Measurements from ENCODE around the gene SMIM29.

DNA sequence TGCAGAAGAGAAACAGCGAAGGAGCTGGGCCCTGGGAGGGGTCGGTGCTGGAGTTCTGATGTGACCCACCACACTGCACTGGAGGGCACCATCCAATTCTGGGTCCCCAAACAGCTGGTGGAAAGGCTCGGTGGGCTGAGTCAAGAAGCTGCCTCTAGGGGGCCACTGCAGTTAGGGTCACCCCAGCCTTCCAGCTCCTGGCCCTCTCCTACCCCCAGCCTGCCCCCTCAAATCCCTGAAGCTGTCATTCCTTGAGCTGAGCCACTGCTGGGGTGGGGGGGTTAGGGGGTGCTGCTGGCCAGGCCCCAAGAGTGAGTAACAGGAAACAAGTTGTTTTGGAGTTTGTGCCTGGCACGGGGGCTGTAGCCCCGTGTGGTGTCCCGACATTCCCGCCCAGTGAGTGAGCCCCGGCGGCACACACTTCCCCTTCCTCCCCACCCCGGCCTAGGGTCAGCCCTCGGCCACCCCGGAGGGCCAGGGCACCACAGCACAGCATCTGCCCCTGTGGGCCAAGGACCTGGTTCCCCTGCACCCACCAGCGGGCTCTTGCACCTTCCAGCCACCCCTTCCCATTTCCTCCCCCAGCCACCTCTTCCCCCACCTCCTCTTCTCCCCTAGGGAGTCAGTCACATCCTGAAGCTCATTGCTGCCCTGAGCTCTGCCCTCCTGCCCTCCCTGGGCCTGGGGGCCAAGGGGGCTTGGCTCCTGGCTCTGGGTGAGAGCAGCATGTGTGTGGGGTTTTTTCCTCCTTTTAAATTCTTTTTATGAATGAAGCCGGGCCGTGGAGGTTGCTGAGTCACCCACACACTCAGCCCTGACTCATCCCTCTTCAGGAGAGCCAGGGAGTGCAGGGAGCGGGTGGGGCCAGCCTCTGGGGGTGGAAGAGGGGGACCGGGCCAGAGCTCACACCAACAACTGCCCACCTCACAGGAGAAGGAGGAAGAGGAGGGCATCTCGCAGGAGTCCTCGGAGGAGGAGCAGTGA is 4.6 kb downstream of the SMIM29 start:
- no peak for TF ChIP-seq EZH2 (IDR thresholded peaks at IDR 0.05; ENCODE audit: insufficient read depth, low read length)
- TF ChIP-seq CTCF (IDR thresholded peaks at IDR 0.05; ENCODE audit: insufficient read depth, low read depth, low read length): peak; percentile 33
